DMS153 (cell line): ENCODE data around the gene CBLC.

Experiments used
- DNase-seq: peaks from one replicate; lab custom pipeline; 2025; lab: John Stamatoyannopoulos, UW

Gene CBLC

GRCh38 chr19:44799627-44800346 is 22.1 kb downstream of the CBLC start:
- DNase-seq, result no peak

GRCh38 chr19:44800461-44800860 is 22.8 kb downstream of the CBLC start:
- DNase-seq, result peak; percentile 53

GRCh38 chr19:44803442-44804428 is 26.0 kb downstream of the CBLC start:
- DNase-seq, result peak; percentile 32

GRCh38 chr19:44806291-44806690 is 28.6 kb downstream of the CBLC start:
- no peak for DNase-seq

GRCh38 chr19:44807162-44807561 is 29.5 kb downstream of the CBLC start:
- peak; percentile 84 for DNase-seq

- DNase-seq, result no peak
Measured at GRCh38 chr19:44807652-44808462, 30.2 kb downstream of the CBLC start.

- DNase-seq, result no peak
Measured at GRCh38 chr19:44808463-44809371, 31.0 kb downstream of the CBLC start, which contains the start of gene BCAM. BCAM (plus strand) TSS chr19:44809103; CDS start chr19:44809125, 22 bp downstream.

- DNase-seq, result no peak
Measured at GRCh38 chr19:44809577-44810233, 32.0 kb downstream of the CBLC start.

- no peak for DNase-seq
Measured at GRCh38 chr19:44810234-44811121, 32.8 kb downstream of the CBLC start.

GRCh38 chr19:44811122-44811419 is 33.4 kb downstream of the CBLC start:
- DNase-seq, result no peak

- DNase-seq, result no peak
Measured at GRCh38 chr19:44812142-44812718, 34.5 kb downstream of the CBLC start.

GRCh38 chr19:44813070-44813840 is 35.6 kb downstream of the CBLC start:
- DNase-seq, result no peak

- DNase-seq, result no peak
Measured at GRCh38 chr19:44813841-44814470, 36.3 kb downstream of the CBLC start.

GRCh38 chr19:44814517-44814916 is 36.8 kb downstream of the CBLC start:
- no peak for DNase-seq

GRCh38 chr19:44816301-44816700 is 38.6 kb downstream of the CBLC start:
- DNase-seq, result no peak

- DNase-seq, result no peak
Measured at GRCh38 chr19:44817725-44818465, 40.2 kb downstream of the CBLC start.

- DNase-seq, result no peak
Measured at GRCh38 chr19:44818466-44819031, 40.9 kb downstream of the CBLC start.
